ENCODE data around the gene TTC23. TPM values are rescaled to one million over a fixed set of nuclear protein-coding genes. Genes with fewer than 3 reads are reported as not detected.
A peak's percentile ranks its signal among the peaks of the same experiment; 100 is the strongest.

The TTC23 gene
- total and polyA plus RNA-seq, 7 donors: 2.1 to 11.2 (median 7.8) TPM

DNA sequence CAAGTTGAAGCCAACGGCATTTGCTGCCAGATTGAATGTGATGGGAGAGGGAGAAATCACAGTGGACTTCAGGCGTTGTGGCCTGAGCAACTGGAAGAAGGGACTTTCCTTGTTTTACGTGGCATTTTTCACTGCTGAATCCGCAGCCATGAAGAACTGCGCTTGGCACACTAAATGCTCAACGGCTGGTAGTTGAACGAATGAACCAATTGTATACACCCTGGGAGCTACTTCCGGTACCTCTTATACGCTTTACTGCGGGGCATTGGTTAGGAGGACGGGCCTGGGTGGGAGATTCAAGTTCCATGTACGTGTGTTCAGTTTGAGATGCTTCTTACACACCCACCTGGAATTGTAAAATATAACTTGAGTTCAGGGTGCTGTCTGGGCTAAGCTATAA, 139.3 kb downstream of the TTC23 start:
- peaks cover 72% of the 10 kb centered on the region for H3K4me1 ChIP-seq
- H3K36me3 ChIP-seq (ENCODE audit: insufficient read depth in 1 of 2, low read depth in 1 of 2): peaks cover 0 to 7% of the 10 kb centered on the region in 2 donors

DNA sequence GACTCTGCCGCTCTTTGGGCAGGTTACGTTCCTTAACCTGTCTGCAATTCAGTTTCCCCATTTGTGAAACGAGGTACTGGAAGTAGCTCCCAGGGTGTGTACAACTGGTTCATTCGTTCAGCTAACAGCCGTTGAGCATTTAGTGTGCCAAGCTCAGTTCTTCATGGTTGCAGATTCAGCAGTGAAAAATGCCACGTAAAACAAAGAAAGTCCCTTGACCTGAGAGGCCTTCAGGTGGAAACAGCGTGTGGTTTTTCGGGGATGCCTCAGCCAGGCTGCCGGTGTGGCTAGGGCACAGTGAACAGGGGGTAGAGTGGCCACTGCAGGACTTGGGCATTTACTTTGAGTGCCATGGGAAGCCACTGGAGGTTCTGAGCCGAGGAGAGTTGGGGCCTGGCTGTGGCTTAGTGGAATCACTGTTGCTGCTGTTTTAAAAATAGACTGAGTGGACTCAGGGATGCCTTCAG, 139.8 kb downstream of the TTC23 start:
- TF ChIP-seq, protein P1, sequence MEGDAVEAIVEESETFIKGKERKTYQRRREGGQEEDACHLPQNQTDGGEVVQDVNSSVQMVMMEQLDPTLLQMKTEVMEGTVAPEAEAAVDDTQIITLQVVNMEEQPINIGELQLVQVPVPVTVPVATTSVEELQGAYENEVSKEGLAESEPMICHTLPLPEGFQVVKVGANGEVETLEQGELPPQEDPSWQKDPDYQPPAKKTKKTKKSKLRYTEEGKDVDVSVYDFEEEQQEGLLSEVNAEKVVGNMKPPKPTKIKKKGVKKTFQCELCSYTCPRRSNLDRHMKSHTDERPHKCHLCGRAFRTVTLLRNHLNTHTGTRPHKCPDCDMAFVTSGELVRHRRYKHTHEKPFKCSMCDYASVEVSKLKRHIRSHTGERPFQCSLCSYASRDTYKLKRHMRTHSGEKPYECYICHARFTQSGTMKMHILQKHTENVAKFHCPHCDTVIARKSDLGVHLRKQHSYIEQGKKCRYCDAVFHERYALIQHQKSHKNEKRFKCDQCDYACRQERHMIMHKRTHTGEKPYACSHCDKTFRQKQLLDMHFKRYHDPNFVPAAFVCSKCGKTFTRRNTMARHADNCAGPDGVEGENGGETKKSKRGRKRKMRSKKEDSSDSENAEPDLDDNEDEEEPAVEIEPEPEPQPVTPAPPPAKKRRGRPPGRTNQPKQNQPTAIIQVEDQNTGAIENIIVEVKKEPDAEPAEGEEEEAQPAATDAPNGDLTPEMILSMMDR (IDR thresholded peaks at IDR 0.05): no peak
- DNase-seq (no peak), ATAC-seq (peak; percentile 13 to 39 (median 33))
- Histone ChIP-seq H3K27ac (peak overlapping the region; percentile 96), H3K27me3 (ENCODE audit: insufficient read depth in 3 of 3, low read length in 2 of 3) (no peaks in the 10 kb centered on the region), H3K4me1 (peaks cover 67% of the 10 kb centered on the region), H3K9me3 (no peaks in the 10 kb centered on the region), H3K4me3 (peak overlapping the region; percentile 71), H3K36me3 (ENCODE audit: insufficient read depth in 1 of 2, low read depth in 1 of 2) (peaks cover 0 to 7% of the 10 kb centered on the region in 2 donors)
- WGBS, 3 donors: 33 to 40% (median 36%) methylated on average over 10 of the region's 10 CpGs
- intact Hi-C loops (cut with DNase I): loop anchor here in 1 of 2 donors (5.0 kb wide), 2 partner anchors 33 to 68 kb away; no protein-coding TSS in a partner anchor

More for the DNA sequence above, 139.3 kb downstream of the TTC23 start:
- H3K9me3 ChIP-seq: no peaks in the 10 kb centered on the region
- no peaks in the 10 kb centered on the region for H3K27me3 ChIP-seq (ENCODE audit: insufficient read depth in 3 of 3, low read length in 2 of 3)
- TF ChIP-seq, protein P1 (IDR thresholded peaks at IDR 0.05): no peak
- intact Hi-C loops (cut with DNase I): no loop called here
- H3K4me3 ChIP-seq: peak overlapping the region; percentile 71
- DNase-seq (no peak), ATAC-seq (no peak)
- peak overlapping the region; percentile 96 for H3K27ac ChIP-seq
- 36 to 58% (median 41%) methylated on average over 12 of the region's 12 CpGs for WGBS, 3 donors

DNA sequence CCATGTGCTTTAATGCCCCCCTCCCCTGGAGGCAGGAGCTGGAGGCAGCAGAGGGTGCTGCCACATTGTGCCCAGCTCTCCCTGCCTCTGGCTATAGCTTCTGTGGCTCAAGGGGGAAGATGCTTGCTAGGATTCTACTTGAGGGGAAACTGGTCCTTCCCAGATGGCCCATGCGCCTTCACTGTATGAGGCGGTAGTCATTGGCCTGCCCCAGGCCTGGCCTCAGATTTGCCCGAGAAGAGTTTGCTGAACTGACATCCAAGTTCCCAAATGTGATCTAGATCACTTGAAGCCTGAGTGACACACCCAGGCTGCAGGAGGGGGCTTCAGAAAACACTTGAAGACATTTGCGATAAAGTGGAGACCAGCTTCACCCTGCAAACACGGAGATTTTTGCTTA, 140.4 kb downstream of the TTC23 start:
- H3K36me3 ChIP-seq (ENCODE audit: insufficient read depth in 1 of 2, low read depth in 1 of 2): peaks cover 0 to 6% of the 10 kb centered on the region in 2 donors
- H3K27me3 ChIP-seq (ENCODE audit: insufficient read depth in 3 of 3, low read length in 2 of 3): no peaks in the 10 kb centered on the region
- no peaks in the 10 kb centered on the region for H3K9me3 ChIP-seq
- H3K4me1 ChIP-seq: peaks cover 61% of the 10 kb centered on the region
- DNase-seq (no peak), ATAC-seq (no peak)
- H3K4me3 ChIP-seq: peak overlapping the region; percentile 71
- peak overlapping the region; percentile 96 for H3K27ac ChIP-seq
- WGBS, 3 donors: 53 to 71% (median 53%) methylated on average over 5 of the region's 5 CpGs
- TF ChIP-seq, protein P1 (IDR thresholded peaks at IDR 0.05): no peak
- intact Hi-C loops (cut with DNase I): loop anchor here in 1 of 2 donors (5.0 kb wide), 2 partner anchors 33 to 68 kb away; no protein-coding TSS in a partner anchor

DNA sequence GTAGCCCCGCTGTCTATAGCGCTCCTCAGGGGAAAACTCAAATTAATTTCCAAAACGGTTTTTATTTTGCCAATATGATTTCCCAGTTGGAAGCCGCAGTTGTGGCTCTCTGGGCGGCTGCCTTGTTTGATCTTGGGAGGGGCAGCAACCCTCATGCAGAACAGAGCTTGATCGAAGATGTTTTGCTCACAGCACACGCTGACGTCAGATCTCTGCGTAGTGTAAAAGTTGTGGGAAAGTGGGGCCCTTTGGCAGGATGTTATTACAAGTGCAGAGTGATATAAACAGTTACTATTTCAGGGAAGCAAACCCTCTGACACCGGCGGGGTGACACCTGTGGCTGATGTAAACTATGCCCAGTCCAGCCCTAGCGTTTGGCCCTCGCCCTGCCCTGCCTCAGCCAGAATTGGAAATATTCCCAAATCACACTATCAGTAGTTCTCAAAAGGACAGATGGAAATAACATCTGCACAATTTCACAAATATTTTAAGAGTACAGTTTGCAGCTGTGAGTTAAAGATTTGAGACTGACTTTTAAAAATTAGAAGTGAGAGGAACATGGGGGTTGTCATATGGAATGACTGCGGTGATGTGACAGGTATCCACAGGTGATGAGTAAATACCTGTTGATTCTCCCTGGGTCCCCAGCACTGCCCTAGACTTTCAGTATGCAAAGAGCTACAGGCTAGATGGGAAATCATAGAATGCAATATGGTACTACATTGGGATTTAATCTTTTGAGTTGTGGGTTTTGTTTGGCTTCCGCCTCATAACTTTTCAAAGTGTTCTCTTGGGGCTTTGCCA, 142.8 kb downstream of the TTC23 start:
- H3K9me3 ChIP-seq: no peaks in the 10 kb centered on the region
- WGBS, 3 donors: 9 to 17% (median 12%) methylated on average over 15 of the region's 15 CpGs
- peaks cover 46% of the 10 kb centered on the region for H3K4me1 ChIP-seq
- H3K36me3 ChIP-seq (ENCODE audit: insufficient read depth in 1 of 2, low read depth in 1 of 2): no peaks in the 10 kb centered on the region
- ATAC-seq (peak; percentile 30 to 52 (median 40)), DNase-seq (peak in 1 of 2 donors; percentile 70)
- H3K27me3 ChIP-seq (ENCODE audit: insufficient read depth in 3 of 3, low read length in 2 of 3): no peaks in the 10 kb centered on the region
- H3K27ac ChIP-seq: peak overlapping the region; percentile 96
- intact Hi-C loops (cut with DNase I): loop anchor here in 1 of 2 donors (5.0 kb wide), 2 partner anchors 36 to 71 kb away; no protein-coding TSS in a partner anchor
- H3K4me3 ChIP-seq: peak overlapping the region; percentile 71
- TF ChIP-seq, protein P1 (IDR thresholded peaks at IDR 0.05): no peak
